KOPT-K1 (cell line): ENCODE data around the gene RAB3IL1.
"Not testable (repeated sequence)": the region's sequence is repeated elsewhere in the genome, so short reads cannot be mapped to it uniquely, and the experiment has no call there.

Experiments
- H3K27ac ChIP-seq: fragments of 200-600 bp; sonication (generic); 2 replicates; pipeline ENCODE4 v1.5.1; 2016; ENCODE audit warnings: antibody characterized with exemption, mild to moderate bottlenecking, low read depth, low read length; ENCODE audit not compliant: poor library complexity, severe bottlenecking
- H3K36me3 ChIP-seq: fragments of 200-600 bp; sonication (generic); 2 replicates; pipeline ENCODE4 v1.5.1; 2017; ENCODE audit warnings: antibody characterized with exemption, mild to moderate bottlenecking, low read length, moderate library complexity; ENCODE audit not compliant: insufficient read depth
- H3K9me3 ChIP-seq: fragments of 200-600 bp; sonication (generic); 2 replicates; pipeline ENCODE4 v1.5.1; 2017; ENCODE audit warnings: antibody characterized with exemption, low read length, mild to moderate bottlenecking; ENCODE audit not compliant: insufficient read depth, poor library complexity, severe bottlenecking

The RAB3IL1 gene

DNA sequence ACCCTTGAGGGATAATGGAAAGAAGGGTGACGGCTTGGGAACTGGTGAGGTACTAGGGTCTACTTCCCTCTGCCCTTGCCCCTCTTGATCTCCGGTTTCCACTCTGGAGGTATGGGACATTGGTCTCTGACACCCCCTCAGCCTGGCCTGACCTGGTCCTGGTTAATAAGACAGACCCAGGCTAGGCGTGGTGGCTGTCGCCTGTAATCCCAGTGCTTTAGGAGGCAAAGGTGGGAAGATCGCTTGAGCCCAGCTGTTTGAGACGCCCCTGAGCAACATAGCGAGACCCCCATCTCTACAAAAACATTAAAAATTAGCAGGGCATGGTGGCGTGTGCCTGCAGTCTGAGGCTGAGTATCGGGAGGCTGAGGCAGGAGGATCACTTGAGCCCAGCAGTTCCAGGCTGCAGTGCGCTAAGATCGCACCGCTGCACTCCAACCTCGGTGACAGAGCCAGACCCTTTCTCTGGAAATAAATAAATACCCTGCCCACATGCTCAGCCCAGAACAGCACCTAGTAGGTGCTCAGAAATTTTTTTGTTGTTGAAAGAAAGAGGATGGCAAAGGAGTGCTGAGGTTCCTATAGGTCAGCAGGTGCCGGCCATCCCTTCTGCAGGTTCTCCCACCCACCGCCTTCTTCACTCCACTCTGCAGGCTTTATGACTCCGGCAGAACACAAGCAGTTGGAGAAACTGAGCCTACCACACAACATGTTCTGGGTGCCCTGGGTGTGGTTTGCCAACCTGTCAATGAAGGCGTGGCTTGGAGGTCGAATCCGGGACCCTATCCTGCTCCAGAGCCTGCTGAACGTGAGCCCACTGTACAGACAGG lies 39.0 kb upstream of the RAB3IL1 start:
- Histone ChIP-seq H3K36me3 (no peaks in the 10 kb centered on the region), H3K9me3 (no peaks in the 10 kb centered on the region), H3K27ac (no peak overlapping the region)

DNA sequence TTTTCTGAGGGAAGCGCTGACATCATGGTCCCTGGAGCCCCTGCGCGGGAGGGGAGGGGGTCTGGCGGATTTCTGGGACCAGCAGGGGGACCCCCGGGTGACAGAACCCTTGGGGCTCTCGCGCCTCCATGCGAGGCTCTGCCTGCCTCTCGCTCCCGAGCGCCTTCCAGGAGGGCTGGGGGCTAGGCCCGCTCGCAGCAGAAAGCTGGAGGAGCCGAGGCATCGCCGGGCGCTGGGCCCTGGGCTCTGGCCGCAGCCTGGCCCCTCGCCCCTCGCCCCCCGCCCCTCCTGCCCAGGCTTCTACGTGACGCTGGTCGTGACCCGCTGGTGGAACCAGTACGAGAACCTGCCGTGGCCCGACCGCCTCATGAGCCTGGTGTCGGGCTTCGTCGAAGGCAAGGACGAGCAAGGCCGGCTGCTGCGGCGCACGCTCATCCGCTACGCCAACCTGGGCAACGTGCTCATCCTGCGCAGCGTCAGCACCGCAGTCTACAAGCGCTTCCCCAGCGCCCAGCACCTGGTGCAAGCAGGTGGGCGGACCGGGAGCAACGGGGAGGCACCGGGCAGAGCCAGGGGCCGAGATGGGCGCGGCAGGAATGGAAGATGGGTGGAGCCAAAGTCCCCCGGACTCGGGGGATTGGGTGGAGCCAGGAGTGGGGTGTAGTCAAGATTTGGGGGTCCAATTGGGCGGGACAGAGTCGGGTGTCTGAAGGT lies 38.2 kb upstream of the RAB3IL1 start:
- no peaks in the 10 kb centered on the region for H3K9me3 ChIP-seq
- no peaks in the 10 kb centered on the region for H3K36me3 ChIP-seq
- H3K27ac ChIP-seq = no peak overlapping the region

DNA sequence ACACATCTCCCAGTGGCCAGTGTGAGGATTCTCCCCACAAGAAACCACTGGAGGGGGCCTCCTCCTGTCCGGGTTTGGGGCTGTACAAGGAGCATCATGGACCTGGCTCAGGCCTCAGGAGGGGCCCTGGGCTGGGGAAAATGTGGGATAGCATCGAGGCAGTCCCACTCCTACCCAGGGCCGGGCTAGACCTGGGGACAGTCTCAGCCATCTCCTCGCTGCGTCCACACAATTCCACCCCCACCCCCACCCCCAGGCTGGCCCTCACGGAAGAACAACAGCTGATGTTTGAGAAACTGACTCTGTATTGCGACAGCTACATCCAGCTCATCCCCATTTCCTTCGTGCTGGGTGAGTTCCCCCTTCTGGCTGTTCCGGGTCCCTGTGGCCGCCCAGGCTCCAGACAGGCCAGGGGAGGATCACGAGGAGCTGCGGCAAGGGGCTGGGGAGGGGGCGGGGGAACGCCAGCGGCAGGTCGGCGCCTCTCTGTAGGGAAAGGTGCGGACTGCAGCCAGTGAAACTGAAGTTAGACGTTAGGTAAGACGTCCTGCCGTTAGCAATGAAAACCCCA lies 37.6 kb upstream of the RAB3IL1 start:
- Histone ChIP-seq H3K36me3 (no peaks in the 10 kb centered on the region), H3K9me3 (no peaks in the 10 kb centered on the region), H3K27ac (no peak overlapping the region)

DNA sequence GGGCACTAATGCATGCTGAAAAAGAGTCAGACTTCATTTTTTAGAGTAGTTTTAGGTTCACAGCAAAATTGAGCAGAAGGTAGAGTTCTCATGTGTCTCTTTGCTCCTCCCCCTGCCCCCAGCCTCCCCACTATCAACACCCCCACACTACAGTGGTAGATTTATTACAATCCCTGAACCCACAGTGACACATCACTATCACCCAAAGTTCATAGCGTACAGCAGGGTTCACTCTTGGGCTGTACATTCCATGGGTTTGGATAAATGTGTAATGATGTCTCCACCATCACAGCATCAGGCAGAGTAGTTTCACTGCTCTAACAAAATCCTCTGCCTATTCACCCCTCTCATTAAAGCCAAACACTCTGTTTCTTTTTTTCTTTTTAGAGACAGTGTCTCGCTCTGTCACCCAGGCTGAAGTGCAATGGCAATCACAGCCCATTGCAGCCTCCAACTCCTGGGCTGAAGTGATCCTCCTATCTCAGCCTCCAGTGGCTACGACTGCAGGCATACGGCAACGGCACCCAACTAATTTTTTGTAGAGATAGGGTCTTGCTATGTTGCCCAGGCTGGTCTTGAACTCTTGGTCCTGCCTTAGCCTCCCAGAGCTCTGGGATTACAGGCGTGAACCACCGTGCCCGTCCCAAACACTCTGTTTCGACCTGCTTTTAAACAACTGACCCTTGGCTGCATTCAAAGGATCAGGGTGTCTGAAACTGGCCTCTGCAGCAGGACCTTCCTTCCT lies 36.9 kb upstream of the RAB3IL1 start:
- Histone ChIP-seq H3K36me3 (no peaks in the 10 kb centered on the region), H3K27ac (no peak overlapping the region), H3K9me3 (no peaks in the 10 kb centered on the region)

DNA sequence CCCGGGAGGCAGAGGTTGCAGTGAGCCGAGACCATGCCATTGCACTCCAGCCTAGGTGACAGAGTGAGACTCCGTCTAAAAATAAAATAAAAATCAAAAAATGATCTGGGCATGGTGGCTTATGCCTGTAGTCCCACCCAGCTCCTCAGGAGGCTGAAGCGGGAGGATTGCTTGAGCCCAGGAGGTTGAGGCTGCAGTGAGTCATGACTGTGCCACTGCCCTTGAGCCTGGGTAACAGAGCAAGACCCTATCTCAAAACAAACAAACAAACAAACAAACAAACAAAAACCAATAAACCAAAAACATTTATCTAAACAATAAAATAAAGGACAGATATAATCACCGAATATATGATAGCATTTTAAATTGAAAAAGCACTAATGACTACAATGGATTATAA lies 36.3 kb upstream of the RAB3IL1 start:
- not testable (repeated sequence) for H3K9me3 ChIP-seq, H3K36me3 ChIP-seq, H3K27ac ChIP-seq

DNA sequence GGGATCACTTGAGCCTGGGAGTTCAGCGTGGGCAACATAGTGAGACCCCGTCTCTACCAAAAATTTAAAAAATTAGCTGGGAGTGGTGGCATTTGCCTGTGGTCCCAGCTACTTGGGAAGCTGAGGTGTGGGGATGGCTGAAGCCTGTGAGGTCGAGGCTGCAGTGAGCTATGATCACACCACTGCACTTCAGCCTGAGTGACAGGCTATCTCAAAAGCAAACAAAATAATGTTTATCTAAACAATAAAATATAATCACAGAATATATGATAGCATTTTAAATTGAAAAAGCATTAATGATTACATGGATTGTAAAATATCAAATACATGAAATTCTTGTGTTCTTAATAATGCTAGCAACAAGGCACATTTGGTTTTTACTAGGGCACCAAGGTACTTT lies 35.5 kb upstream of the RAB3IL1 start:
- Histone ChIP-seq H3K9me3 (no peaks in the 10 kb centered on the region), H3K27ac (no peak overlapping the region)

DNA sequence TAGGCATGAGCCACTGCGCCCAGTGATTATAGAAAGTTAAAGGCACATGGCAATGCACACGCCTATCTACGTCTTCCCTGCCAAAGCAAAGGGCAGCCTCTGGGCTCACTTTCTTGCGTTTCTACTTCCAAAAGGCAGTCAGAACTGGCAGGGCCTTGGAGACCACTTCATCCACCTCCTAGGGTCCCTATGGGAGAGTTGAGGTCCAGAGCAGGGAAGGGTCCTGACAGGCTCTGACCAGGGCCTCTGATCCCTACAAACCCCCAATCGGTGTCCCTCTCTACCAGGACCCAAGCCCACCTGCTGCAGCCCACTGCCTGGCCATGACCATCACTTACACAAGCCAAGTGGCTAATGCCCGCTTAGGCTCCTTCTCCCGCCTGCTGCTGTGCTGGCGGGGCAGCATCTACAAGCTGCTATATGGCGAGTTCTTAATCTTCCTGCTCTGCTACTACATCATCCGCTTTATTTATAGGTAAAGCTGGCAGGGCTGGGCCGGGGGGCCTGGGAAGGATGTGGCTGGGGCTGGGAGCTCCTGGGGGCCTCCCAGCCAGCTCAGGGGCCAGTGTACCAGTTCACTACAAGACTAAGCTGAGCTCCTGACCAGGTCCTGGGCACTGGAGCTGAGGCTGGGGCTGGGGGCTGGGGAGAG lies 34.2 kb upstream of the RAB3IL1 start:
- Histone ChIP-seq H3K27ac (no peak overlapping the region), H3K36me3 (no peaks in the 10 kb centered on the region), H3K9me3 (no peaks in the 10 kb centered on the region)

More for the DNA sequence above, 35.5 kb upstream of the RAB3IL1 start:
- no peaks in the 10 kb centered on the region for H3K36me3 ChIP-seq

DNA sequence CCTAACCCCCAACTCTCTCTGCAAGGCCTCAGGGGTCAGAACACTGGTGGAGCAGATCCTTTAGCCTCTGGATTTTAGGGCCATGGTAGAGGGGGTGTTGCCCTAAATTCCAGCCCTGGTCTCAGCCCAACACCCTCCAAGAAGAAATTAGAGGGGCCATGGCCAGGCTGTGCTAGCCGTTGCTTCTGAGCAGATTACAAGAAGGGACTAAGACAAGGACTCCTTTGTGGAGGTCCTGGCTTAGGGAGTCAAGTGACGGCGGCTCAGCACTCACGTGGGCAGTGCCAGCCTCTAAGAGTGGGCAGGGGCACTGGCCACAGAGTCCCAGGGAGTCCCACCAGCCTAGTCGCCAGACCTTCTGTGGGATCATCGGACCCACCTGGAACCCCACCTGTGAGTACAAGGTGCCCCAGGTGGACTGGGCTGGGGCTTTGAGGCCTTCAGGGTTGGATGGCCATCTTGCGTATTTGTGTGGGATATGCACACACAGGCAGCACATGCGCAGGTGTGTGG lies 32.7 kb upstream of the RAB3IL1 start, which contains the start of gene BEST1:
Gene BEST1, plus strand, starts transcription at position 317 of the 513 bp plus-strand sequence. CDS start 1,456 bp downstream, outside the sequence.
- Histone ChIP-seq H3K27ac (no peak within 1 kb of the TSS), H3K9me3 (no peaks in the 10 kb centered on the region), H3K36me3 (no peaks in the 10 kb centered on the region)

DNA sequence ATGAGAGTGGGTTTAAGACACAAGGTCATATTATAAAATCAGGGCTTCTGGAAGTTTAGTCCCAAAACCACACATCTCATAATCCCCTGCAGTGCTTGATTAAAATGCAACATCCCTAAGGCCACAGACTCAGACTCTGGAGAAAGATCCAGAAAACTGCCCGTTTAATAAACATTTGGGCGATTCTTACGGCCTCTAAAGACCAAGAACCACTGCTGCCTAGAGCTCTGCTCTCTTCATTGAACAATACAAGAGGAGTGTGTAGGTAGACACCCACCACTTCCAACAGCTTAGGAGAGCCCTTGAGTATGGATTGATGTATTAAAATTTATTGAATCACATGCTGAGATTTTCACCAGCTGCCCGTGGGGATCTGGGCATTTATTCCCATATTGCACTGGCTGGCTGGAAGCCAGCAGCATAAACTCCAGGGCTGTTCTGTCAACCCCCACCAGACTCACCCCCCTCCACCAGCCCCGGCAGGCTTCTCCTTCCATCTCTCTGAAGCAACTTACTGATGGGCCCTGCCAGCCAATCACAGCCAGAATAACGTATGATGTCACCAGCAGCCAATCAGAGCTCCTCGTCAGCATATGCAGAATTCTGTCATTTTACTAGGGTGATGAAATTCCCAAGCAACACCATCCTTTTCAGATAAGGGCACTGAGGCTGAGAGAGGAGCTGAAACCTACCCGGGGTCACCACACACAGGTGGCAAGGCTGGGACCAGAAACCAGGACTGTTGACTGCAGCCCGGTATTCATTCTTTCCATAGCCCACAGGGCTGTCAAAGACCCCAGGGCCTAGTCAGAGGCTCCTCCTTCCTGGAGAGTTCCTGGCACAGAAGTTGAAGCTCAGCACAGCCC lies 32.0 kb upstream of the RAB3IL1 start:
- no peaks in the 10 kb centered on the region for H3K36me3 ChIP-seq
- no peak overlapping the region for H3K27ac ChIP-seq

DNA sequence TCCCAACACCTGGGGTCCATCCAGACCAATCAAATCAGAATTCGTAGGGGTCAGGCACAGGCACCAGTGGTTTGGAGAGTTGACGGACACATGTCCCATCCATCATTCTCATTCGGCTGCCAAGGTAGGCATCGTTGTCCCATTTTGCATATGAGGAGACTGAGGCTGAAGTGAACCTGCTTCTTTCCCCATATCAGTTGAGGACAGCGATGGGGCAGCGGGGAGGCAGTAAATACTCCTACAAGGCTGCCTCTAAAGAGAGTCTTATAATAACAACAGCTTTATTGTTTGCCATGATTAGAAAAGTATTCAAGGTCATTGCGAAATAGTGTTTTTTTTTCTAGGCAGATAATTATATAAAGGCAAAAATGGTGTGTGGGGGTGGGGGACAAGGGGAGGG lies 31.1 kb upstream of the RAB3IL1 start:
- Histone ChIP-seq H3K27ac (no peak overlapping the region), H3K9me3 (no peaks in the 10 kb centered on the region), H3K36me3 (no peaks in the 10 kb centered on the region)

More for the DNA sequence above, 32.0 kb upstream of the RAB3IL1 start:
- H3K9me3 ChIP-seq = no peaks in the 10 kb centered on the region

DNA sequence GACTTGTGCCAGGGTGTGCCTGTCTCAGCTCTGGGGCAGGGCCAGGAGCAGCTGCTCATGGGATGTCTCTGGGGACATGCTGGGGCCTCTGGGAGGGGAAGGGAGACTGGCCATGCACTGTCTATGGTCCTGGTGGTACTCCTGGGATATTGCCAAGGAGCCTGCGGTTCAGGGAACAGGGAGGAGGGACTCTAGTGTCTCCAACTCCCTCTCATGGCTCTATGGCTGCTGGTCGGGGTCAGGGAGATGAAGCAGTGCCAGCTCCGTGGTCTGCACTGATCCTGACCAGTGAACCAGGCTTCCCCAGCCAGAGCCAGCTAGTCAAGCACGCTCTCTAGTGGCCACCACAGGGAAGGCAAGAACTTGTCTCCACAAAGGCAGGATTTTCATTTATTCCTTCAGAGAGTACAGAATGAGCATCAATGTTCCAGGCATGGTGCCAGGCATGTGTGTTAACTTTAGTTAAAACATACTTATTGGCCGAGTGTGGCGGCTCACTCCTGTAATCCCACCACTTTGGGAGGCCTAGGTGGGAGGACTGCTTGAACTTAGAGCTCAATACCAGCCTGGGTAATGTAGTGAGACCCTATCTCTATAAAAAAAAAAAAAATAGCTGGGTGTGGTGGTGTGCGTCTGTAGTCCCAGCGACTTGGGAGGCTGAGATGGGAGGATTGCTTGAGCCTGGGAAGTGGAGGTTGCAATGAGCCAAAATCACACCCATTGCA lies 30.3 kb upstream of the RAB3IL1 start:
- Histone ChIP-seq H3K36me3 (no peaks in the 10 kb centered on the region), H3K9me3 (no peaks in the 10 kb centered on the region), H3K27ac (no peak overlapping the region)

DNA sequence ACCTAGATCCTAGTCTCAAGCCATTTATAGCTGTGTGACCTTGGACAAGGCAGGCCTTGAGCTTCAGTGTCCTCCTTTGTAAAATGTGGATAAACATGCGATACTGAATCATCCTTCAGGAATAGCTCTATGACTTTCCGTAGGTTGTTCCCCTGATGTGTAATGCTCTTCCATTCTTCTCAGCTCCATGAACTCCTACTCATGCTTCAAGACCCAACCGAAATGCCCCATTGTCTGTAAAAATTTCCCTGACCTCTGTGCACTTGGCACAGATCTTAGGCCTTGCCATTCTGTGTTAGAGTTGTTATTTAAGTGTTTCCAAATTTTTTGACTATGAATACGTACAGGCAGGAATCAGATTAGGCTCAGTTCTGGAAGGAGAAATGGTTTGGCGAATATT lies 29.5 kb upstream of the RAB3IL1 start:
- H3K36me3 ChIP-seq = no peaks in the 10 kb centered on the region
- H3K9me3 ChIP-seq = no peaks in the 10 kb centered on the region
- H3K27ac ChIP-seq = no peak overlapping the region

DNA sequence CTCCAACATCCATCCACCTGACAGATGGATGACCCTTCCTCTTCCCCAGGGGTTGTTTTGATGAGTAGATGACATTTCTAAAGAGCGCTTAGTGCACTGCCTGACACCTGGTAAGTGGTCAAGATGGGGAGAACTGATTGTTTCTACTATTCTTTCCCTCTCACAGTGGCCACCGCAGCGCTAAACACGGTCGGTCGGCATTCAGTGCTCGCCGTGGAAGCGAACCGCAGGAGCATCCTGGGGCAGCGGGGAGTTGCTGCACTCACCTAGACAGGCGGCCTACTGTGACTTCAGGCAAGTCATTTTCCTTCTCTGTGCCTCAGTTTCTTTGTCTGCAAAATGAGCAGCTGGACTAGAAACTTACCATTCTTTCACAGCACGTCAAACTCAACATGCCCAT lies 27.8 kb upstream of the RAB3IL1 start:
- no peak overlapping the region for H3K27ac ChIP-seq
- H3K36me3 ChIP-seq = no peaks in the 10 kb centered on the region
- H3K9me3 ChIP-seq = no peaks in the 10 kb centered on the region
